Heart left ventricle (tissue), 13 donors: ENCODE measurements around the gene LEPR.

Experiments used
- POLR2A ChIP-seq, 2 donors: fragments of 450-650 bp; IDR thresholded peaks; one replicate each; pipeline ENCODE4 v1.6.1; 2017; ENCODE audit warnings: antibody characterized with exemption in 2 of 2, mild to moderate bottlenecking in 2 of 2, moderate library complexity in 2 of 2
- TF ChIP-seq, protein P1 (sequence below), 12 donors: fragments of 200-600 bp; sonication (generic) in 4 of 12; IDR thresholded peaks; one replicate each; pipeline versions ENCODE4 v1.5.0 to v1.8.0; 2018 to 2022; ENCODE audit warnings: antibody characterized with exemption in 12 of 12, mild to moderate bottlenecking in 5 of 12
- donor health status: ischemic (EF 13 %, LVEDD 7.1; RV severe dilation, severe dysfunction).
- donor health status: DM: no; HTN: yes; CAD: no.
- donor health status: DM: no; HTN: no; CAD: no.
- donor health status: ischemic (EF 25% LVEDD 6.9; RV normal size, moderate dysfunction).
- donor health status: ischemic (EF 25% LVEDD 5.7; RV mildly dilated, moderate dysfunction).
- donor health status: ischemic (EF 35%, LVEDD 5.7; RV mildly dilated, moderate dysfunction).
- donor health status: nonischemic (EF 11% LVEDD 7.7; RV severe dilation, severe dysfunction).
- donor health status: DM: yes; HTN: yes; CAD: no.
- donor health status: PGD.
- donor health status: ischemic (EF 29% LVEDD 5.4; RV normal size, mild dysfunction).
- donor health status: nonischemic (EF 23%, LVEDD 6.1; RV moderate dilation, normal function).

GRCh38 chr1:65371544-65371943, 48.9 kb upstream of the LEPR start:
- TF ChIP-seq, protein P1, sequence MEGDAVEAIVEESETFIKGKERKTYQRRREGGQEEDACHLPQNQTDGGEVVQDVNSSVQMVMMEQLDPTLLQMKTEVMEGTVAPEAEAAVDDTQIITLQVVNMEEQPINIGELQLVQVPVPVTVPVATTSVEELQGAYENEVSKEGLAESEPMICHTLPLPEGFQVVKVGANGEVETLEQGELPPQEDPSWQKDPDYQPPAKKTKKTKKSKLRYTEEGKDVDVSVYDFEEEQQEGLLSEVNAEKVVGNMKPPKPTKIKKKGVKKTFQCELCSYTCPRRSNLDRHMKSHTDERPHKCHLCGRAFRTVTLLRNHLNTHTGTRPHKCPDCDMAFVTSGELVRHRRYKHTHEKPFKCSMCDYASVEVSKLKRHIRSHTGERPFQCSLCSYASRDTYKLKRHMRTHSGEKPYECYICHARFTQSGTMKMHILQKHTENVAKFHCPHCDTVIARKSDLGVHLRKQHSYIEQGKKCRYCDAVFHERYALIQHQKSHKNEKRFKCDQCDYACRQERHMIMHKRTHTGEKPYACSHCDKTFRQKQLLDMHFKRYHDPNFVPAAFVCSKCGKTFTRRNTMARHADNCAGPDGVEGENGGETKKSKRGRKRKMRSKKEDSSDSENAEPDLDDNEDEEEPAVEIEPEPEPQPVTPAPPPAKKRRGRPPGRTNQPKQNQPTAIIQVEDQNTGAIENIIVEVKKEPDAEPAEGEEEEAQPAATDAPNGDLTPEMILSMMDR (IDR thresholded peaks at IDR 0.05), result no peak
- no peak for TF ChIP-seq POLR2A (IDR thresholded peaks at IDR 0.05)
